DMS53 treated with DMSO at 0.1 percent for 48 hours (cell line): Measurements from ENCODE around the gene PRUNE2.
"Not testable (repeated sequence)": the region's sequence is repeated elsewhere in the genome, so short reads cannot be mapped to it uniquely, and the experiment has no call there.

Experiments
- DNase-seq: peaks from one replicate; lab custom pipeline; 2025; ENCODE audit not compliant: unreplicated experiment; lab: John Stamatoyannopoulos, UW

Gene PRUNE2

DNA sequence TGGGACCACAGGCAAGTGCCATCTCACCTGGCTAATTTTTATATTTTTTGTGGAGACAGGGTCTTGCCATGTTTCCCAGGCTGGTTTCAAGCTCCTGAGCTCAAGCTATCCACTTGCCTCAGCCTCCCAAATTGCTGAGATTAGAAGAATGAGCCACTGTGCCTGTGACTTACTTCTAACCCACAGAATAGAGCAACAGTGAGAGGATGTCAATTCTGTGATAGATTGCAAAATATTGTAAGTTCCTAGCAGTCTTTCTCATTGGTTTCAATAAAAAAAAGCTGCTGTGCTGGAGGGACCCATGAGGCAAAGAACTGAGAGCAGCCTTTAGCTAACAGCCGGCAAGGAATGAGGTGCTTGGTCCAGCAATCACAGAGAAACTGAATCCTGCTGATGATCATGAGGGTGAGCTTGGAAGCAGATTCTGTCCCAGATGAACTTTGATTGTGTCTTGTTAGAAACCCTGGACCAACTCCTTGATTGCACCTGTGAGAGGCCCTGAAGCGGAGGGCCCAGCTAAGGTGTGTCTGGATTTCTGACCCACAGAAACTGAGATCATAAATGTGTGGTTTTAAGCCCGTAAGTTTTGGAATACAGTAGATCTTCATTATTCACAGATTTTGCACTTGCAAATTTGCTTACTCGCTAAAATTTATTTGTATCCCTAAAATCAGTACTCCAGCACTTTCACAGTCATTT is 297.2 kb downstream of the PRUNE2 start:
- DNase-seq: no peak

- DNase-seq: no peak
Measured at GRCh38 chr9:76607730-76608436, 298.0 kb downstream of the PRUNE2 start.

- no peak for DNase-seq
Measured at GRCh38 chr9:76605321-76605900, 300.5 kb downstream of the PRUNE2 start.

- DNase-seq: no peak
Measured at GRCh38 chr9:76603931-76604570, 301.9 kb downstream of the PRUNE2 start.

GRCh38 chr9:76603448-76603895 is 302.4 kb downstream of the PRUNE2 start:
- DNase-seq: no peak

DNA sequence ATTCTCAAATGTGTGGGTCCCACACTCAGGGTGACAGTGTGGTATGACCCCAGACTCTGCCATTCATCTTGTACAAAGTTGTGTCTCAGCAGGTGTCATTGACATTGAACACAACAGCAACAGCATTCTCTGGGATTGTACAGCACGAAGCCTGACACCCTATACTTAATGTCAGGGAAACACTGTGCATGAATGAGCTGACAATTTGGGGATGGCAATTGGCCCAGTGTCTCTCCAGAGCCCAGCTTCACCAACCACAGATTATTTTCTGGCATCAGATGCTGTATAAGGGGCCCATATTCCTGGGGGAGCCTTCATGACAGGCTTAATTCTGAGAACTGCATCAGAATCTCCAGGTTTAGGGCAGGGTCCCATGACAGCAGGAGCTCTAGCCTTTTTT is 303.7 kb downstream of the PRUNE2 start:
- no peak for DNase-seq

- peak; percentile 16 for DNase-seq
Measured at GRCh38 chr9:76600007-76600615, 305.8 kb downstream of the PRUNE2 start.

DNA sequence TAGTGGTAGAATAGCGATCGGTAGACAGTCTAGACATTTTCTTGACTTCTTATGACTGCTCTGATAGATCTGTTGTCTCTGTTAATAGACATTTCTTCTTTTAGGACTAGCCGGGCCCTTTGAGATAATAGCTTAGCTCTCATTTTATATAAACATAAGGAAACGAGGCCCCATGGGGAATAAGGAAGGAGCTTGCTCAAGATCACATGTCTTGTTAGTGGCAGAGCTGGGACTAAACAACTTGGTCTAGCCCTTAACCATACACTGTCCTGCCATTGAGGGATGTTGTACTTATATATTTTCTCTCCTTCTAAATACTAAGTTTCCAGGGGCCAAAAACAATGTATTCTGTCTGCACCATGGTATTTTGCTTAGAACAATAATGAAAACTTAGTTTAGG is 306.9 kb downstream of the PRUNE2 start:
- no peak for DNase-seq

GRCh38 chr9:76595645-76596044 is 310.3 kb downstream of the PRUNE2 start:
- DNase-seq: no peak

DNA sequence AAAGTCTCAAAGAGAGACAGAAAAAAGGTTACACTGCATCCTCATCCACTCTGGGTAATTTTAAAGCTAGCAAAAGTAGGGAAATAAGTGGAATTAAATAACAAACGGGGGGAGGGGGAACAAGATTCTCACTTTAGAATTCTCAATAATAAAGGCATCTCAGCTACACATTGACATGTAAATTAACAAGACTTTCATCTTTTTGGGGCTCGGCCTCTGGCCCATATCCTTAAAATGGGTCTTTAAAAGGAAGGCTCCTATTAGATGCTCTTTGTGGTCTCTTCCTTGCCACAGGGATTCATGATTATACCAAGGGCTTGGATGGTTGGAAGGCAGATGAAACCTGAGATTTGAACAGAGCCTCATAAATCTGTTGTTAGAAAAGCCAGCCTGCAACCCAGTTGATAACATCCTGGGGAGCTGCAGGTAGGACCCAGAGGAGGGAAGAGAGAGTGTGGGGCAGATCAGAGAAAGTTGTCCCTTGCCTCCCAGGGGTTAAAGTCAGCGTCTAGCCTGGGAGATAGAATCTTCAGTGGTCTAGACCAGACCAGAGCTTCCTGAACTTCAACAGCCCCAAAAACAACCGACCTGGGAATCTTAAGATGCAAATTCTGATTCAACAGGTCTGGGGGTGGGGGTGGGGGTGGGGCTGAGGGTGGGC is 311.0 kb downstream of the PRUNE2 start:
- DNase-seq: no peak

- not testable (repeated sequence) for DNase-seq
Measured at GRCh38 chr9:76593961-76594735, 311.8 kb downstream of the PRUNE2 start.

DNA sequence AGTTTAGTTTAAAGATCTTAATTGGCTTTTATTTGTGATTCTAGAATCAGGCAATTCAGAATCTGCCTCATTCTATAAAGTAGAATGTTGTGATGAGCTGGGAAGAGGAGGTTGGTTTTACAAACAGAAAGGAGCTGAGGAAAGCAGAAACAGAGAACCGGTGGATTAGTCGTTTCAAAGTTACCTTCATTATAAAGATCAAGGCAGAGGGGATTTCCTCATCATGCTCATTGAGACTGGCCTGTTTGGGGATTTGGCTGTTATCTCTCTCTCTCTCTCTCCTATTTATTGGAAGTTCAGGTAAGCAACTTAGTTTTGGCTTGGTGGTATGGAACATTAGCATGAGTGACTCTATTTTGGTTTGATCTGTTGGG is 313.0 kb downstream of the PRUNE2 start:
- DNase-seq: no peak

GRCh38 chr9:76592091-76592973 is 313.6 kb downstream of the PRUNE2 start:
- no peak for DNase-seq

DNA sequence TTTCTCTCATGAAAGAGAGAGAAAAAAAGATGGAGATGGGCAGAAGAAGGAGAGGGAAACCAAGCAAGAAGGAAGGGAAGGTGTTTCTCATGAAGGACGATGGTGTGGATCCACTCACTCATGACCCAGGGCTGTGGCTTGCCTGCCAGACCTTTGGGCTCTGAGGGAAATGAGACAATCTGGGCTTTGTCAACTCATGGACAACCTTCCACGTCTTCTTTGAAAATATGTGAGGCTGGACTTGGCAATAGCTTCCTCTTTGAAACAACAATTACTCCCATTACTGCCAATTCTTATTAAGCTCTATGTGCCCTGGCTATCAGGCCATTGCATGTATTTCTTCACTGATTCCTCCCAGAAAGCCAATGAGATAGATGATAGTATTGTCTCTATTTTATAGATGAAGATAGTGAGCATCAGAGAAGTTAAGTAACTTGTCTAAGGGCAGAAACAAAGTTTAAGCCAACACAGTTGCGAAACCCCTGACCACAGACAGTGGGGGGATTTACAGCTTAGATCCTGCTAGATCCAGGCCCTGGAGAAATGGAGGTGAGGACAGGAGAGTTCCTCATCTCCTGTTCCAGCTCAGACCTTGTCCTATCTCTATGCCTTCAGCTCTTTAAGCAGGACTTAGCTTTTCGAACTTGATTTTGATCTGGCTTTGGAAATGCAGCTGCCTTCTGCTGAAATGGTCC is 314.5 kb downstream of the PRUNE2 start:
- DNase-seq: no peak

DNA sequence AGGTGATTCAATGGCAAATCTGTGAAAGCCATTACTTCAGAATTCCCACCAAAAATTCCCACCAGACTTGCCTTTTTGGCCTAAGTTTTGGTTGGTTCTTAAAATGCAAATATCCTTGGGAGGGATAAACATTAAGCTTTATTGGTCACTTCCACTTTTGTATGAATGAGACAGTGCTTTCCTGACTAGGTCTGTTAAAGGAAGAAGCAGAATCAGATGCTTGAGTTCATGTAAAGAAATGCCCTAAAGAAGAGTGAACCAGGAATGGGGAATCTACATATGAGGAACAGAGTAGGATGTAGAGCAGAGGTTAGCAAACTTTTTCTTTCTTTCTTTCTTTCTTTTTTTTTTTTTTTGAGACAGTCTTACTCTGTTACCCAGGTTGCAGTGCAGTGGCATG is 317.6 kb downstream of the PRUNE2 start:
- no peak for DNase-seq

DNA sequence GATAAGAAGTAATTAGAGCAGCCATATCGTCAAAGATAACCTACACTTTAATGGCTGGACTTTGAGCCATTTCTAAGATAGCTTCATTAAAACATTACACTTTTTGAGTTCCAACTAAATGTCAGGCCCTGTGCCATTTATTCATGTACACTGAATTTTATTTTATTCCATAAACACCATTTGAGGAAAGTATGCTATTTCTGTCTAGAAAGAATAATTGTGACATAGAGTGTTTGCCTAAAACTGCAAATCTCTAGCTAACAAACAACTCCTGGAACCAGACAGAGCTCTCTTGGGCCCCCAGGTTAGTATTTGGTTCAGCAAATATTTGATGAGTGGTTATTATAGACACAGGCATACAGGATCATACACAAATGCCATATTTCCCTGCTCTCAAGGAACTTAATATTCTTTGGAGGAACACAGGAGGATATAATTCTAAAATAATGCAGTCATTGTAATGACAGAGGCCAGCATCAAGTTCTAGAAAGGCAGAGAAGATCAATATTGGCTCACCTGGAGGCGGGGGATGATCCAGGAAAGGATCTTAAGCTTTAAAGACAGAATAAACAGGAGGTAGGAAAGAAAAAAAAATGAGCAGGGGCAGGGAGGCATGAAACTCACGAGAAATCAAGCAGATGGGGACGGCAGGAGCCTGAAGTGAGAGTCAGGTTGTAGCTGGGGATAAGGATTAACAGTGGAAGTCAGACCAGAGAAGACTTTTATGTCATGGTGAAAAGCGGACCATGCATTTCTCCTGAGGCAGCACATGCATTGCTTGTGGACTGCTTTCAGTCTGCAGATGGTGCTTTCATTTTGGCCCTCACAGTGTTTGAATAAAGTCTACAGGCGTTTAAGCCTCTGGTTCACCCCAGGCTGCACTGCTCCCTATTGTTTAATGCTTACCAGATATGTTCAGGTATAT is 319.3 kb downstream of the PRUNE2 start:
- peak; percentile 84 for DNase-seq
